UCSD-AML1 (cell line): Measurements from ENCODE around the gene MALRD1.

ENCODE experiments used
- DNase-seq: peaks from one replicate; lab custom pipeline; 2025; ENCODE audit not compliant: unreplicated experiment; lab: John Stamatoyannopoulos, UW

The MALRD1 gene

DNA sequence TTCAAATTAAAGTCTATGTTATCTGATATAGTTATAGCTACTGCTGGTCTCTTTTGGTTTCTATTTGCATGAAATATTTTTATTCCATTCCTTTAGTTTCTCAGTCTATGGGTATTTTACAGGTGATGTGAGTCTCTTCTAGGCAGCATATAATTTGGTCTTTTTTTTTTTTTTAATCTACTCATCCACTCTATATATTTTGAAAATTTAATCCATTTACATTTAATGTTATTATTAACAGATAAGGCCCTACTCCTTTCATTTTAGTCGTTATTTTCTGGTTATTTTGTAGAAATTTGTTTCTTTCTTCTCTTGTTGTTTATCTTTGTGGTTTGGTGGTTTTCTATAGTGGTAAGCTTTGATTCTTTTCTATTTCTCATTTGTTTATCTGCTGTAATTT is 58.8 kb downstream of the MALRD1 start:
- DNase-seq, result no peak

DNA sequence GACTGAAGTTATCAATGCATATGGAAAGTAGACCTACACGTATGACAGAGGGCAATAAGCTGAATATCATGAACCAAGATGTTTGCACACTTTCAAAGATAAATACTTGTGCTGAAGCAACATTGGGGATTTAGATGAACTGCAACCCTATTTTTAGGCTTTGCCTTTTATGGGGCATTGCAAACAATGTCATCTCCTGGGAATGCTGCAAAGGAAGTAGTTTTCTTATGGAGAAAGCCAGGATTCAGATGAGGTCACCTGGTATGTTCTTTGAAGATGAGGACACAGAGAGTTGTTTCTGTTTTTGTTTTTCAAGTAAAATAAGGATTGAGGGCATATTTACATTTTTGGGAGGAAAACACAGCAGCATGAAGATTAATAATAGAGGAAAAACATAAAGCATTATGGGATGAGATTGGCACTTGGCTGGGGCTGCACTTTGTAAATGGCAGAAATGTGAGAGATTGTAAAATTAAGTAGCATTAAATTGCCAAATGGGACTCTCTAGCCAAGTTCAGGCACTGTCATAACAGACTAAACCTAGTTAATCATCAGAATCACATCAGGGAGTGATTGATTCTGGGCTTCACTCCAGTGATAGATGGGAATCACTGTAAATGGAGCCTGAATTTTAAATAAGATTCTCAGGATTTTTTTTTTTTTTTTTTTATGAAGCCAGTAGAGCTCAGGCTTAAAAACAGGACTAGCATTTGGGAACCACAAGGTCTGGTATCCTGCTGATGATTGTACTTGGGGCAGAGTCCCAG is 63.1 kb downstream of the MALRD1 start:
- DNase-seq, result no peak

DNA sequence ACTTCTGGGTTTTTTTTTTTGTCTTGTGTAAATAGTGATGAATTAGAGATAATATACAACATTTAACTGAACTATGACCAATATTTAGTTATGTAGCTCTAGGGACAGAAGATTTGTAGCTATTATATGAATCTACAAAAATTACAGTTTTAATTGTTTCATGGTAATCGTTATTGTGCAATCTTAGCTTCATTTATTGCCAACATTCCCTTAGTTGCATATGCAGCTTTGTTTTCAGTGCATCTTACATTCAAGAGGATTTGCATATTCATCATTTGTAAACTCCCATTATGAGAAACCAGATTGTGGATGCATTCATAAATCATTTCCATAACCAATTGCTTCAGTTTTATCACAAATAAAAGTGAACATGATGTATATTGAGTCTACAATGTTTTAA is 68.8 kb downstream of the MALRD1 start:
- DNase-seq, result no peak

DNA sequence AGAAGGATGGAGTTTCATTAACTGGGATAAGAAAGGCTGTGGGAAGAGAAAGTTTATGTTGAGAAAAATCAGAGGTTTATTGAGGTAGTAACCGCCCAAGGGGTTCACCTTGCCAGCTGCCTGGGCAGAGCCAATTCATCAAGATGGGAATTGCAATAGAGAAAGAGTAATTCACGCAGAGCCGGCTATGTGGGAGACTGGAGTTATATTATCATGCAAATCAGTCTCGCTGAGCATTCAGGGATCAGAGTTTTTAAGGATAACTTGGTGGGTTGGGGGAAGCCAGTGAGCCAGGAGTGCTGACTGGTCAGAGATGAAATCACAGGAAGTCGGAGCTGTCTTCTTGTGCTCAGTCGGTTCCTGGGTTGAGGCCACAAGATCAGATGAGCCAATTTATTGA is 70.6 kb downstream of the MALRD1 start:
- no peak for DNase-seq

DNA sequence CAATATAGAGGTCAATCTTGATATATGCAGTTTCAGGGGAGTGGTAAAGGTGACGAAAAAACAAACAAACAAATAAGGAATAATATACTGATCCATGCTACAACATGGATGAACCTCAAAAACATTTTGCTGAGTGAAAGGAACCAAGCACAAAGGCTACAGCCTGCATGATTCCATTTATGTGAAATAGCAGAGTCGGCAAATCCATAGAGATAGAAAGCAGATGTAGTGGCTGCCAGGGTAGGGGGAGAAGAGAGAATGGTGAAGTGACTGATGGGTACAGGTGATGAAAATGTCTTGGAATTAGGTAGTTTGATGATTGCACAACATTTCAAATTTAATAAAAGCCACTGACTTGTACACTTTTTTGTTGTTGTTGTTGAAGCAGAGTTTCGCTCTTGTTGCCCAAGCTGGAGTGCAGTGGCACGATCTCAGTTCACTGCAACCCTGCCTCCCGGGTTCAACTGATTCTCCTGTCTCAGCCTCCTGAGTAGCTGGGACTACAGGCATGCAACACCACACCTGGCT is 71.8 kb downstream of the MALRD1 start:
- DNase-seq, result no peak

DNA sequence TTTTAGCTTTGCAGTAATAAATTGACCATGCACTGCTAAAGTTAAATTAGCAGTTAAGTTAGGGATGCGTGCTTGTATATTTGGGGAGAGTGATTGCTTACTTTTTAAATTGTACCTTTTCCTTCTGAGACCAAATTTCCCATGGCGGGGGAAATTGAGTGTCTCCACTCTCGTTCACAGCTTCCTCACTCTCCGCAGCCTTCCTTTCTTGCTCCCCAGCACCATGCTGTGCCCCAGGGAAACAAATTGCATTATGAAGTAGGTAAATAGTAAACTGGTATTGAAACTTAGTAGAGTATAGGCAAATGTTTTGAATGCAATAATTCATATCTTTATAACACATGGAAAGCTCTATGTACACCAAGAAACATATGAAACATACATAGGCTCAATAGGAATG is 85.4 kb downstream of the MALRD1 start:
- no peak for DNase-seq

DNA sequence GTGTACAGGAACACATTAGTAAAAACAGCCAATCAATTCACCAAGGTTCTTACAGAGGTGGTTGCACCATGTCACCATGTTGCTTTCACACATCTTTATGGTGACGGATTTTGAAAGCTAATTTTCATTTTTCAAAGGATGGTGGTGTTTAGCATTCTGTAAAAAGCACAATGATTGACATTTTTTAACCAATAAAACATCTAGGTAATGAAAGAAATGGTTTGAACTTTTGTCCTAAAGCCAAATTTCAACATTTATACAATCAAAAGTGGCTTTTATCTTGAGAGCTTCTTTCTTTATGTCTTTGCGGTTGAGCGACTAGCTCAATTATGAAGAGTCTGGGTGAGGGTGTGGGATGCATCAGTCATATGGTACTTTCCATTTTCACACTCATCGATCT is 94.4 kb downstream of the MALRD1 start:
- no peak for DNase-seq

DNA sequence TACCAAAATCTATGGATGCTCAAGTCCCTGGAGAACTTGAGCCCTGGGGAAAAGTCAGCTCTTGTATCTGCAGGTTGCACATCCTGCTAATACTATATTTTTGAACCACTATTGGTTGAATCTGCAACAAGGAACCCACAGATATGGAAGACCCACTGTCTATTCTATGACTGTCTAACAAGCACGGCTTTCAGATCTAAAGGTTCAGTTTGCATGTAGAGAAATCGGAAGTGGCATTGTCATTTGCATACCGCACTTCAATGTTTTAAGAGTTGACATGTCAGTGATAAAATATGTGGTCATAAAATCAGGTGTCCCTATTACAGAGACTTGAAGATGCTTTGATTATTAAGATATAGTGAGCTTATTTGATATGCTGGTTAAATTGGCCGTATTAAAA is 95.6 kb downstream of the MALRD1 start:
- no peak for DNase-seq

DNA sequence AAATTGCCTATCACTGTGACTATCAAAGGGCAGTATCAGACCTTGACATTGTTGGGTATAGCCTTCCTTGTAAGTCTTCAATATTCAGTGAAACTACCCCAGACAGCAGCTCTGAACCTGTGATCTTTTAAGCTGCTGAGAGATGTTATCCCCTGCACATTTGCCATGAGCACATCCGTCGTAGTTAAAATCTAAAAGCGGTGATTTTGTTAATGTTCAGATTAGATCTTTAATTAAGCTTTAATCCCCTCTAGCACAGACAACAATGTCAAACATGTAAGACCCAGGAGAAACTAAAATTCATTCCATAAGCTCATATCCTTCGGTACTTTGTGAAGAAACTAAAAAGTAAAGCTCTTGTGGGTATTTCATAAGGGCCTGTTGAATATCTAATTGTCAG is 105.8 kb downstream of the MALRD1 start:
- no peak for DNase-seq

DNA sequence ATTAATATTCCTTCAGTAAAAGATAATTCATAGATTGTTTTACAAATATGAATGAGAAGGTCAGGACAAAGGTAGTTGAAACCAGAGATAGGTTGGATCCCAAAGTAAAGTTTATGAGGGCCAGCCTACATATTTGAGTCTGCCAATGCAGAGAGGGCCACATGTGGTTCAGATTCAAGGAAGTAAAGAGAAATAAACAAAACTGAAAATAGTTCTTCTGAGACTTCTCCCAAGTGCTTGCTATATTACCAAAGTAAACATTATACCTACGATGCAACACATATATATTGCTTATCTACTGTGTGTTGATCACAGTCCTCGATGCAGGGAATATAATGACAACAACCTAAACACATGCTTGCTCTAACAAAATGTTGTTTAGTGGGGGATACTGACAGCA is 109.8 kb downstream of the MALRD1 start:
- DNase-seq, result no peak

DNA sequence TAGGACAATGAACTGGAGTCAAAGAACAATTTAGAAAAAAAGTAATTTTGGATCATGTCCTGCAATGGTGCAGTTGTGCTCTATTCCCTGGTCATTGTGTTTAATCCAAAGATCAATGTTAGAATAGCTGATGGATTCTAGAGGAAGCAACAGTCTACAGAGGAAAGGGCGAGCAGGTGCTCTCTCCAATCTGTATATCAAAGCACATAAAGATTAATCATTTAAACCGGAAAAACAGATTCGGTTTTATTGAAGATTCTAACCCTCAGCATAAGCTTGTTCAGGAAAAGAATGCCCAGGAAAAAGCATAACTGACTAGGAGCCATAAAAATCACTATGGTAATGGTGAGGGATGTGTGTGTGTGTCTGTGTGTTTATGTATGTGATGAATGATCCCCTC is 110.3 kb downstream of the MALRD1 start:
- no peak for DNase-seq

DNA sequence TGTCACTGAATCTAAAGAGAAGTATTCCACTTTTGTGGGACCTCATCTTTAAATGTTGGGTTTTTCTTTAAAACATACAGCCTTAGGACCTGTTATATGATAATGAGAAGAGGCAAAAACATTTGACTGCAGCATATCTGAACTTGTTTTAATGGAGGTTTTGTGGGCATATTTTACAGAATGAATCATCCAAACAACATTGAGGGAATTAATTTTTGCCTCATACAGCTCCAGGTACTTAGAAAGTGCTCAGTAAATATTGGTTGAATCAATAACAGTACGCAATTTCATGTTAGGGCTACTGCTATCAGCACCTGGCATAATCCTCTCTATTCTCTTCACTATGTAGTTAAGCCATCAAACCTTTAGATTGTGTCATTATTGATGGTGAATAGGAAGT is 115.9 kb downstream of the MALRD1 start:
- no peak for DNase-seq

DNA sequence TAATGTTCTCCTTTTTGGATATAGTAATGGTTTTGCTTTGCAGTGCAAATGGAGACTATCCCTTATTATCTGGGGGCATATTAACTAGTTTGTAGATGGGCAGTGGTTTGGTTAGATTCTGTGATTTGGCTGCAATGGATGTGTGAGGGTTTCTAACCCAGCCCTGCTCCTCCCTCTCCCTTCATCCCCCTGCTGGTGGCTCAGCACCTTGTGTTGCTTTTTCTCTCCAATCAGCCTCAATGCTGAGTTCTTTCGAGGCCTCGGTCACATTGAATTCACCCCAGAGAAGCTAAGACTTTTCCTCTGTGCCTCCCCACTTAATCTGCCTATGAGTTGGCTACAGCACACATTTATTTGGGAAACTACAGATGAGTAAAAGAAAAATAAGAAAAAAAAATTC is 120.0 kb downstream of the MALRD1 start:
- no peak for DNase-seq

DNA sequence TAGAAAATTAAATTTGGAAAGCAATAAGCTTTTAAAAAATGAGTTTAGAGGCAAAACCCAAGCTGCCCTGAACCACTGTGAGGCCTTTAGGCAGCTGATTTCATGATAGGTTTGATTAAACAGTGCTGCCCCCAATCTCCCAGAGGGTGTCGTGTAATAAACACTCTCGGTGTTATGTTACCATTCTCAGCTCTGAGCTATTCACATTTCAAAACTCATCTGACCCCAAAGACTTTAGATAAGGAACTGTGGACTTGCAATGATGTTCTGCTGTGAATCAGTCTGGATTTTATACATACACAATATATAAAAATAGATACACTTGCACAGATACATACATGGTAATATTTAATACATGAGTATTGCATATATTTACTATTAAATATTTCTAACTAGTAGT is 120.4 kb downstream of the MALRD1 start:
- no peak for DNase-seq

DNA sequence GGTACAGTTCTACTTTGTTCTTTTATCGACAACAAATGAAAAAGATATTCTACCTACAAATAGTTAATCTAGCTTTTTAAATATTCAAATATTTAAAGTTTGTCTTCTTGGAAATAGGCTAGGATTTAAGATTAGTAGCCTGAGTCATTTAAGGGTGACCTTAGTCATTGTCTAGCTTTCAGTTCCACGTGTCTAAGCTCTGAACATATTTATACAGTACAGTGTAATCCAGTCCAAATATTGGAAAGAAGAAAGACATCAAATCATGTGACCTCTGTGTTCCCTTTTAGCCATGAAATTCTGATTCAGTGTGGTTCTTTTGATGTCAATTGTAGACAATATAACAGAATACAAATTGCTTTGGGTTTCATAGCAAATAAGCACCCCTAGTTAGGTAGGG is 121.1 kb downstream of the MALRD1 start:
- no peak for DNase-seq

DNA sequence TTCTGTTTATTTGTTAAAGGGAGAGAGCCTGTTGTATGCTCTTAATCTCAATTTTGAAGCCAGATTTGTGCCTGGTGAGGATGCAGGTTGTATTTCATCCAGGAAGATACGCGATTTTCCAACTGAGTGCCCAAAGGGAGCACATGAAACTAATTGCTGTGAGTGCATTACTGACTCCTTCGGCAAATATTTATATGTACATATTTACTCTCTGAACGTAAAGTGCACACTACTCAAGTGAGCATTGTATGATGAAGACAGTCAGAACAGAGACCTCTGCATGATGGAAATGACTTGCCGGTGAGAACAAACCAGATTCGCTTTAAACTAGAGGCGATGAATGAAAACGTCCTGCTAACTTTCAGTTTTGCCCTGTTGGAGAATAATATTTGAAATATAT is 130.1 kb downstream of the MALRD1 start:
- no peak for DNase-seq

DNA sequence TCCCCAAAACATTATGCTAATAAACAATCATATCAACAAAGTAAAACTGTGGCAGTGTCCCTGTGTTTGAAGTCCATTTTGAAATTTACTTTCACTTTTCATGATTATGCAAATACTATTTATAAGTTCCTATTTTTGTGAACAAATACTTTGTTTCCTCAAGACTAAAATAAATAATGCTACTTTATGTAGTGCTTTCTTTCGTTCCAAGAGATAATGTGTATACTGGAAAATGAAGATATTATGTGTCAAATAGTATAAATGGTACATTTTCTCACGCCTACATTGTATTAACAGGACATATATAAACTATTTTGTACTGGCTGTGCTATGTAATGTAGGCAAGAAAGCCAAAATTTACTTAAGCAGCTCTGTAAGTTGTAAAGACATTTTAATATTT is 136.3 kb downstream of the MALRD1 start:
- no peak for DNase-seq

DNA sequence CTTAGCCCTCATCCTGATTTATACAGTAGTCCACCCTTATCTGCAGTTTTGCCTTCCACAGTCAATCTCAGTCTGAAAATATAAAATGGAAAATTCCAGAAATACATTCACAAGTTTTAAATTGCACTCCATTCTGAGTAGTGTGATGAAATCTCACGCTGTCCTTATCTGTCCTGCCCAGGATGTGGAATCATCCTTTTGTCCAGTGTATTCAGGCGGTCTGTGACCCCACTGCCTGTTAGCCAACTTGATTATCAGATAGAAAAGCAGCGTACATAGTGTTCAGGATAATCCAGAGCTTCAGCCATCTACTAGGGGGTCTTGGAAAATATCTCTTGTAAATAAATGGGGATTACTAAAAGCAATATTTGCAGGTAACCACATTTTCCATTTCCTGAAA is 146.3 kb downstream of the MALRD1 start:
- no peak for DNase-seq

DNA sequence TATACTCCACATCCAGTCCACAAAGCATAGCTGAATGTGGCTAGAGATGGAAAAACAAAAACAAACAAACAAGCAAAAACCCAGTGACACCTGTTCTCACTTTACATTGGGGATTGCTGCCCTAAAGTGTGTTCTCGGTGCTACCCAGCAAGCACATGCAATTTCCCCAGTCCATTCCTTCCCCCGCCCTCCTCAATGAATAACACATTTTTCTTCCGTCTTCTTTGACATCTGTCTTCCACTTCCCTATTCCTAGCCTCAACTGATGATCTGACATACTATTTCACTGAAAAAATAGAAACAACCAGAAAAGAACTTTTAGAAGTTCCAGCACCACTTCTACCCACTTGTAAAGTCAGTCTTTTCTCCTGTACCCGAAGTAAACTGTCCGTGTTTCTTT is 147.1 kb downstream of the MALRD1 start:
- no peak for DNase-seq

DNA sequence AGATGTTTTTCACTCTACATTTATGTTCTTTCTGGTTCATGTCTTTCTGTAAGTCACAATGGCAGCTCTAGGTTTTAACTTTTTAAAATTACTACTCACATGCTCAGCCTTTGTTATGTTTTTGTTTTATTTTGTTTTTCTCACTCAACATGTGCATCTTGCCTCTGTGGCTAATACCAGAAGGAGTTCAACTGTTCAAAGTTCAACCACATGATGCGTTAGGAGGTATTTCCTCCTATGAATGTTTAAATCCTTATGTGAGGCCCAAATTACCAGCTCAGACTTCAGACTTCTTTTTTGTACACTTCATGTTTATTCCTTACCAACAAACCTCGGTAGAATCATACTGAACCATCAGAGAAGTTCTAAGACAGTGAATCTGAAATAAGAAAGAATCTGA is 151.6 kb downstream of the MALRD1 start:
- no peak for DNase-seq

DNA sequence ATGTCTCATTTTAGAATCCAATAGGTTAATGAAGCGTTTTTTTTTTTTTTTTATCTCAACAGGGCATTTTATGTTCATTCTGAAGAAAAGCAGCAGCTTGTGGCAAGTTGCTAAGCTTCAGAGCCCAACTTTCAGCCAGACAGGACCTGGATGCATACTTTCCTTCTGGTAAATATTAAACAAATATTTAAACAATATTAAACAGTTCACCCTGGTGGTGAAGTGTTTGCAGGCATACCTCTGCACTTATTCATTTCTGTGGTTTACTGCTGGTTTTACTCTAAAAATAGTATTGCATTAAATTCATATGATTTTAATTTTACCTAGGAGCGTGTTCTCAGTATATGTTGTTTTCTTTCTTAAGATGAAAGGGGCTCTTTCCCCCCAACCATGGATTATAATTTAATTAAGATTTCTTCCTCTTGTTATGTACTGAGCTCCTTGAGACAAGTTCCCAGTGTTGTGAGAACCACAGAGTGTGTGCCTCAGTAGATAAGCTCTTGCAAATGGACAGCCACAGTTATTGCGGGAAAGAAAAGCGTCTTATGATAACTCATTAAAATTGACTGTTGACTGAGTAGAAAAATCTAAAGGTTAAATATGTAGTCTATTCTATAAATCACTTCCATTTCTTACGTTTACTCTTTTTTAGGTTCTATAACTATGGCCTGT is 155.8 kb downstream of the MALRD1 start:
- DNase-seq, result no peak

DNA sequence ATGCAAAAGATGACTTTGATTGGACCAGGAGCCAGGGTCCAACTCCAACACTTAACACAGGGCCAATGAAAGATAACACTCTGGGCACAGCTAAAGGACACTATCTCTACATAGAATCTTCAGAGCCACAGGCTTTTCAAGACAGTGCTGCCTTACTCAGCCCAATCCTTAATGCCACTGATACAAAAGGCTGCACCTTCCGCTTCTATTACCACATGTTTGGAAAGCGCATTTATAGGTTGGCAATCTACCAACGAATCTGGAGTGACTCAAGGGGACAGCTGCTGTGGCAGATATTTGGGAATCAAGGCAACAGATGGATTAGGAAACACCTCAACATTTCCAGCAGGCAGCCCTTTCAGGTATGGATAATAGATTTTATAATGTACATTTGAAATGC is 160.7 kb downstream of the MALRD1 start:
- DNase-seq, result no peak

DNA sequence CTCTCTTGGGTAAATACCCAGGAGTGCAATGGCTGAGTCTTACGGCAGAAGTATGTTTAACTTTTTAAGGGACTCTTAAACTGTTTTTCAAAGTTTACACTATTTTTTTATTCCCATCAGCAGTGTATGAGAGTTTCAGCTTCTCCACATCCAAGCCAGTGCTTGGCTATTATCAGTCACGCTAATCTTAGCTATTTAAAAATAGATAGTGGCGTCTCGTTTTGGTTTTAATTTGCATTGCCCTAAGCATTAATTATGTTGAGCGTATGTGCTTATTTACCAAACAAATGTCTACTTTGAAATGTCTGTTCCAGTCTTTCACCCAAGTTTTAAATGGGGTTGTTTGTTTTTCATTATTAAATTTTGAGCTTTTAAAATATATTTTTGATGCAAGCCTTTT is 164.0 kb downstream of the MALRD1 start:
- DNase-seq, result no peak
